Right atrium auricular region (tissue), 2 donors: ENCODE measurements around the gene OAS3. TPM values are rescaled to one million over a fixed set of nuclear protein-coding genes. Genes with fewer than 3 reads are reported as not detected.
"Not testable (repeated sequence)": the region's sequence is repeated elsewhere in the genome, so short reads cannot be mapped to it uniquely, and the experiment has no call there.

Source experiments
- DNase-seq: peaks from one replicate; pipeline ENCODE4 v3.0.0-alpha.2; 2019; ENCODE audit warnings: low spot score
- H3K27ac ChIP-seq, 2 donors: fragments of 200-600 bp; sonication (generic); 1 replicate in 1 of 2; 2 replicates in 1 of 2; pipeline ENCODE4 v1.5.1; 2016 to 2019
- H3K27me3 ChIP-seq, 2 donors: fragments of 200-600 bp; sonication (generic); one replicate each; pipeline versions ENCODE4 v1.5.1 to v1.6.0; 2017 to 2019
- H3K36me3 ChIP-seq: fragments of 200-600 bp; sonication (generic); one replicate; pipeline ENCODE4 v1.5.1; 2016
- H3K4me1 ChIP-seq, 2 donors: fragments of 200-600 bp; sonication (generic); one replicate each; pipeline versions ENCODE4 v1.5.1 to v1.6.0; 2017 to 2019
- H3K4me3 ChIP-seq, 2 donors: fragments of 200-600 bp; sonication (generic); 1 replicate in 1 of 2; 2 replicates in 1 of 2; pipeline ENCODE4 v1.5.1; 2017 to 2019; ENCODE audit warnings: mild to moderate bottlenecking in 1 of 2, moderate library complexity in 1 of 2
- H3K9me3 ChIP-seq, 2 donors: fragments of 200-600 bp; sonication (generic); one replicate each; pipeline ENCODE4 v1.5.1; 2019
- CTCF ChIP-seq, 2 donors: fragments of 200-600 bp; sonication (generic); IDR thresholded peaks; one replicate each; pipeline ENCODE4 v1.5.1; 2019; ENCODE audit warnings: antibody characterized with exemption in 2 of 2
- total RNA-seq, 2 donors: library from RNA; depleted of rRNA; stranded (reverse); fragments of >200 nt; gene quantifications; one replicate each; pipeline ENCODE4 v1.1.0, GENCODE V29; 2016

Gene OAS3
- total RNA-seq, 2 donors from 2014 or later: 2.7 to 5.8 TPM

DNA sequence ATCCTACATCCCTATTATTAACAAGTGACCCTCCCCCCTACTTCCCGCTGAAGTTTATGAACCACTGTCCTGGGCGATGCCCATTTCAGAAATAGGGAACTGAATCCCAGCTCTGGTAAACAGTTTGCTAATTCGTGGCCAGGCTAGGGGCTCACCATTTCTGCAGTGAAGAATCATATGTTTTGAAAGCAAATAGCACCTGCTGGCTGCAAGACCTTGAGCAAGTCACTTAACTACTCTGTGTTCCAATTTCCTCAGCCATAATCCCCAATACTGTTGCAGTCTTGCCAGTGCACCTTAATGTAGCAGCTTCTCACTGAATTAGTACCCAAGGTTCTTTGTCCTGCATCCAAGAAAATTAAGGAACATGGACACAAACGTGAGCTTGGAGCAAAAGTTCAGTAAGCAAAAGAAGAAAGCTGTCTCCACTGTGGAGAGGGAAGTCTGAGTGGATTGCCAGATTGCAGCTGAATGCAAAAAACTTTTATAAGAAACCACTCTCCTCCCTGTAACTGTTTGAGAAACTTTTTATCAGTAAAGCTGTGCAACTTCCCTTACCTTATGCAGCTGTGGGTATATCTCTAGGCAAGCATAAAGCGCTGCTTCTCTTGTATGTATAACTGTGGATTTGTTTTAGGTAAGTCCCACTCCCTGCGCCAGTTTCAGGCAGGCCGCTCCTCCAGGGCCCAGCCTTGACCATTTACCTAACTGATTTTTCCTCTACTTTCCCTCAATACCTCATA lies 30.7 kb upstream of the OAS3 start:
- Histone ChIP-seq H3K4me3 (peak overlapping the region; percentile 40 to 51), H3K27me3 (no peaks in the 10 kb centered on the region), H3K27ac (peak overlapping the region; percentile 63 to 65), H3K4me1 (peaks cover 0 to 39% of the 10 kb centered on the region in 2 donors), H3K9me3 (peaks cover 0 to 10% of the 10 kb centered on the region in 2 donors), H3K36me3 (no peaks in the 10 kb centered on the region)
- DNase-seq: no peak
- no peak for TF ChIP-seq CTCF (IDR thresholded peaks at IDR 0.05)

DNA sequence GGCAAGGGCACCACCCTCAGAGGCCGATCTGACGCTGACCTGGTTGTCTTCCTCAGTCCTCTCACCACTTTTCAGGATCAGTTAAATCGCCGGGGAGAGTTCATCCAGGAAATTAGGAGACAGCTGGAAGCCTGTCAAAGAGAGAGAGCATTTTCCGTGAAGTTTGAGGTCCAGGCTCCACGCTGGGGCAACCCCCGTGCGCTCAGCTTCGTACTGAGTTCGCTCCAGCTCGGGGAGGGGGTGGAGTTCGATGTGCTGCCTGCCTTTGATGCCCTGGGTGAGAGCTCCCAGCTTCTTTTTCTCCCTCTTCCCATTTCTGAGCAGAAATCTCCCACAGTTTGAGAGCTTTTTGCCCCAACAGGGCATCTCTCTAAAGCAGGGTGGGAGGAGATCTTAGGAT lies 29.7 kb upstream of the OAS3 start:
- no peaks in the 10 kb centered on the region for H3K36me3 ChIP-seq
- peak overlapping the region in 1 of 2 donors; percentile 2 for H3K27ac ChIP-seq
- no peak for DNase-seq
- H3K27me3 ChIP-seq: no peaks in the 10 kb centered on the region
- H3K9me3 ChIP-seq: peaks cover 0 to 20% of the 10 kb centered on the region in 2 donors
- H3K4me3 ChIP-seq: peak overlapping the region in 1 of 2 donors; percentile 51
- peaks cover 0 to 39% of the 10 kb centered on the region in 2 donors for H3K4me1 ChIP-seq
- no peak for TF ChIP-seq CTCF (IDR thresholded peaks at IDR 0.05)

GRCh38 chr12:112909693-112910092 lies 28.6 kb upstream of the OAS3 start:
- peaks cover 0 to 27% of the 10 kb centered on the region in 2 donors for H3K9me3 ChIP-seq
- no peak overlapping the region for H3K27ac ChIP-seq
- no peak overlapping the region for H3K4me3 ChIP-seq
- DNase-seq: no peak
- no peaks in the 10 kb centered on the region for H3K27me3 ChIP-seq
- peaks cover 0 to 39% of the 10 kb centered on the region in 2 donors for H3K4me1 ChIP-seq
- TF ChIP-seq CTCF (IDR thresholded peaks at IDR 0.05): no peak
- H3K36me3 ChIP-seq: no peaks in the 10 kb centered on the region

DNA sequence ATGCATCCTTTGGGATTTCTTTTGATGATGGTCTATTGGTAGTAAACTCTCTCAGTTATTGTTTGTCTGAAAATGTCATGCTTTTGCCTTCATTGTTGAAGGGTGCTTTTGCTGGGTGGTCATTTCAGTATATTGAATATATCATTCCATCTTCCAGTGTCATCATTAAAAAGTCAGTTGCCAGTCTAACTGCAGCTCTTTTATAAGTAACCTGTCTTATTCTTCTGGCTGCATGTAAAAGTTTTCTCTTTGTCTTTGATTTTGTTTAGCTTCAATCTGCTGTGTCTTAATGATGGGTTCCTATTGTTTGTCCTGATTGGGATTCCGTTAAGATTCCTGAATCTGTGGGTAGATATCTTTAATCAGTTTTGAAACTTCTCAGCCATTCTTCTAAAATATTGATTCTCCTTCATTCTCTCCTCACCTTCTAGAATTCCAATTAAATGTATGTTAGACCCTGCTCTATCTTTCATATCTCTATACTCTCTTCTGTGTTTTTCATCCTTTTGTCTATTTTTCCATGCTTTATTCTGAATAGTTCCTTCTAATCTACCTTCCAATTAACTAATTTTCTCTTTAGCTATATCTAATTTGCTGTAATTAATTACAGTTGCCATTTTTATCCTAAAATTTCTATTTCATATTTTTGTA lies 25.1 kb upstream of the OAS3 start:
- TF ChIP-seq CTCF (IDR thresholded peaks at IDR 0.05): no peak
- Histone ChIP-seq H3K9me3 (peaks cover 0 to 35% of the 10 kb centered on the region in 2 donors), H3K36me3 (peaks cover 16% of the 10 kb centered on the region)

DNA sequence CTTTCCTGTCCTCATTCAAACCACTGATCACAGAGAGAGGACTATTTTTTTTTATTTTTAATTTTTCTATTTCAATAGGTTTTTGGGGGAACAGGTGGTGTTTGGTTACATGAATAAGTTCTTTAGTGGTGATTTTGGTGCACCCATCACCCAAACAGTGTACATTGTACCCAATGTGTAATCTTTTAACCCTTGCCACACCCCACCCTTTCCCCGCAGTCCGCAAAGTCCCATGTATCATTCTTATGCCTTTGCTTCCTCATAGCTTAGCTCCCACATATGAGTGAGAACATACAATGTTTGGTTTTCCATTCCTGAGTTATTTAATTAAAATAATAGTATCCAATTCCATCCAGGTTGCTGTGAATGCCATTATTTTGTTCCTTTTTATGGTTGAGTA lies 24.4 kb upstream of the OAS3 start:
- not testable (repeated sequence) for H3K4me1 ChIP-seq, H3K4me3 ChIP-seq, DNase-seq, H3K27ac ChIP-seq, H3K27me3 ChIP-seq
- Histone ChIP-seq H3K36me3 (peaks cover 16% of the 10 kb centered on the region), H3K9me3 (peaks cover 0 to 35% of the 10 kb centered on the region in 2 donors)

More for the DNA sequence above, 25.1 kb upstream of the OAS3 start:
- no peak overlapping the region for H3K4me3 ChIP-seq
- H3K4me1 ChIP-seq: peaks cover 0 to 9% of the 10 kb centered on the region in 2 donors
- H3K27me3 ChIP-seq: no peaks in the 10 kb centered on the region
- H3K27ac ChIP-seq: no peak overlapping the region
- no peak for DNase-seq

DNA sequence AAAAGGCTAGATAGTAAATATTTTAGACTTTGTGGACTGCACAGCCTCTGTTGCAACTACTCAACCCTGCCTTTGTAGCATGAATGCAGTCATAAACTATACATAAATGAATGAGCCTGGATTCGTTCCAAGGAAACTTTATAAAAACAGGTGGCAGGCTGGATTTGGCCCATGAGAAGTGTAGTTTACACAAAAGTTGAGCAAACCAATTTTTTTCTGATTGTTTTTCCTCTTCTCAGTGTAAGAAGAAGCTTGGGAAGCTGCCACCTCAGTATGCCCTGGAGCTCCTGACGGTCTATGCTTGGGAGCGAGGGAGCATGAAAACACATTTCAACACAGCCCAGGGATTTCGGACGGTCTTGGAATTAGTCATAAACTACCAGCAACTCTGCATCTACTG lies 22.0 kb upstream of the OAS3 start:
- H3K27me3 ChIP-seq: no peaks in the 10 kb centered on the region
- H3K4me1 ChIP-seq: no peaks in the 10 kb centered on the region
- no peak for DNase-seq
- no peak overlapping the region for H3K4me3 ChIP-seq
- no peak for TF ChIP-seq CTCF (IDR thresholded peaks at IDR 0.05)
- no peak overlapping the region for H3K27ac ChIP-seq
- H3K9me3 ChIP-seq: peaks cover 0 to 35% of the 10 kb centered on the region in 2 donors
- H3K36me3 ChIP-seq: peaks cover 21% of the 10 kb centered on the region
